ENCODE measurements around the gene ADAM12.

The ADAM12 gene

DNA sequence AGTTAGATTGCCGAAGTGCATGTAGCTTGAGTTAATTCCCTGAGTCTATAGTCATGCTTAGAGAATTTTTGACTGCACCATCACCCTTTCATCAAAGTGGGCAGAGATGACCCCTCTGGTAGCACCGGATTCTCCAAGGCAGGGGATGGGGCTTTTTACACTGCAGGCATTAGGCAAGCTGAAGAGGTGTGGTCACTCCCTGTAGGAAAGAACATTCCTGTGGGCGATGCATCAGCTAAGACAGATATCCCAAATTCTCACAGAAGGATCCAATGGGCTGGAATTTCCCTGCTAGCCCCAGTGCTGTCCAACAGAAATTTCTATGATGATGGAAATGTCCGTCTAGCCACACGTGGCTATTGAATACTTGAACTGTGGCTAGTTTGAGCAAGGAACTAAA is 118.2 kb downstream of the ADAM12 start:
- no peak for FAIRE-seq
- DNase-seq (ENCODE audit: insufficient read length) = no peak
- TF ChIP-seq POLR2AphosphoS5 (IDR thresholded peaks at IDR 0.05; ENCODE audit: low read depth, low read length) = no peak
- no peak for TF ChIP-seq TAF1 (IDR thresholded peaks at IDR 0.05; ENCODE audit: borderline replicate concordance, low read depth, low read length)
- TF ChIP-seq POLR2A (IDR thresholded peaks at IDR 0.05; ENCODE audit: low read depth, low read length) = no peak

DNA sequence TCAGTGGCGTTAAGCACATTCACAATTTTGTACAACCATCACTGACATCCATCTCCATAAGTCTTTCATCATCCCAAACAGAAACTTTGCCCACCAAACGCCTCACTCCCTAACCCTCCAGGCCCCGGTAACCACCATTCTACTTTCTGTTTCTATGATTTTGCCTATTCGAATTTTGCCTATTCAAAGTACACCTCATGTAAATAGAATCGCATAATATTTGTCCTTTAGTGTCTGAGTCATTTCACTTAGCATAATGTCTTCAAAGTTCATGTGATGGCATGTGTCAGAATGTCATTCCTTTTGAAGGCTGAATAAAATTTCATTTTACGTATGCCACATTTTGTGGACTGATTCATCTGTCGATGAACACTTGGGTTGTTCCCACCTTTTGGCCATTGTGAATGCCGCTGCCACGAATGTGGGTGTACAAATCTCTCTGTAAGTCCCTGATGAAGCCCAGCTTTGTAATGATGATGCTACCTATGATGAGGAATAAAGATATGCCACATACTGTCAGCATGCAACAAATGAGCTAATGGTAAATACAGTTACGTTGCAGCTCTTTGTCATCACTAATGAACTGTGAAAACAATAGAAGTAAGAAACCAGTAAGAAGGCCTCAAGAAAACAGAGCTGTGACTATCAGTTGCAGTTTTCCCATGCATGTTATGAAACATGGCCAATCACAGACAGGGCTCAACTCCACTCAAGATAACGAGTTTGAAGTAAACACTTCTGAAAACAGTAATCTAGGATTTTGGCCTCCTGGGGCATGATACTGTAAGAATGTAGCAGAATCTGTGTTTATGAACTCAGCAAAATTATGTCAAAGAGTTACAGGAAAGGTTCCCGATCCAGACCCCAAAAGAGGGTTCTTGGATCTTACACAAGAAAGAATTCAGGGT is 120.0 kb downstream of the ADAM12 start:
- TF ChIP-seq TAF1 (IDR thresholded peaks at IDR 0.05; ENCODE audit: borderline replicate concordance, low read depth, low read length) (no peak), POLR2AphosphoS5 (IDR thresholded peaks at IDR 0.05; ENCODE audit: low read depth, low read length) (no peak), POLR2A (IDR thresholded peaks at IDR 0.05; ENCODE audit: low read depth, low read length) (no peak)

DNA sequence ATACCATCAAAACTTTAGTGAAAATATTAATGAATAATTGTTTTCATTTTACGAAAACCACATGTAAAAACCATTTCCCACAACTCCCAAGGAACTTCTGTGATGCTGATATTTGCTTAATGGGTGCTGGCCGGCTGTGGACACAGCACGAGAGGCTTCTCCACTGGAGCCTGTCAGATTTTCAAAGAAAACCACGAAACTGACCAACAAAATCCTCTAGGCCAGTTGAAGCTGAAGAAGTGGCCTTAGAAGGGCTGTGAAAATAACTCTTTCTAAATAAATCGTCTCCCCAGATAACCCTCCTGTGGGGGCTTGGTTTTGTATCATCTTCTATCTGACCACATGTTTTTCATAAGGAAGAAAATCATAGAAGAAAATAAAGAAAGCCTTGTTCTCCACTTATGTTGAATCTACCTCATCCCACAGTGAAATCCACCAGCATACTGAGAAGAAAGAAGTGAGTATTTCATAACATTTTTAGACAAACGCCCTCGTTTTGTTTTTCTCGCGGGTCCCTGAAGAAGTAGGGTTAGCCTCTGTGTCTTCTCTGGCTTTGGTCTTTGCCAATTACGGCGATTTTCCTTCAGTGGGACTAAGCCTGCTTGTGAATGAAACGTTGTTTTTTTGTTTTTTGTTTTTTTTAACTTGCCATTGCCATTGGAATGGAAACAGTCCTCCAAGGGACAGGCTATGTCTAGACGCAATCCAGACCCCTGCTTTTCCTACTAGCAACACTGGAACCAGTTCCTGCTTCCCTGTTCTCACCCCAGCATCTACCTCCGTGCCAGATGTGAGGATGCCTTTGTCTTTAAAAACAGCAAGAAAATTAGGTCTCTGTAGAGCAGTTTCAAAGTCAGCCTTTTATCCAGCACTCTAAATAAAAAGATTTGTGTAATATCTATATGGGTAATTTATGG is 123.9 kb downstream of the ADAM12 start:
- FAIRE-seq (no peak), DNase-seq (ENCODE audit: insufficient read length) (no peak)
- TF ChIP-seq POLR2A (IDR thresholded peaks at IDR 0.05; ENCODE audit: low read depth, low read length) (no peak), TAF1 (IDR thresholded peaks at IDR 0.05; ENCODE audit: borderline replicate concordance, low read depth, low read length) (no peak), POLR2AphosphoS5 (IDR thresholded peaks at IDR 0.05; ENCODE audit: low read depth, low read length) (no peak)

More for the DNA sequence above, 120.0 kb downstream of the ADAM12 start:
- no peak for DNase-seq (ENCODE audit: insufficient read length)
- FAIRE-seq = no peak

DNA sequence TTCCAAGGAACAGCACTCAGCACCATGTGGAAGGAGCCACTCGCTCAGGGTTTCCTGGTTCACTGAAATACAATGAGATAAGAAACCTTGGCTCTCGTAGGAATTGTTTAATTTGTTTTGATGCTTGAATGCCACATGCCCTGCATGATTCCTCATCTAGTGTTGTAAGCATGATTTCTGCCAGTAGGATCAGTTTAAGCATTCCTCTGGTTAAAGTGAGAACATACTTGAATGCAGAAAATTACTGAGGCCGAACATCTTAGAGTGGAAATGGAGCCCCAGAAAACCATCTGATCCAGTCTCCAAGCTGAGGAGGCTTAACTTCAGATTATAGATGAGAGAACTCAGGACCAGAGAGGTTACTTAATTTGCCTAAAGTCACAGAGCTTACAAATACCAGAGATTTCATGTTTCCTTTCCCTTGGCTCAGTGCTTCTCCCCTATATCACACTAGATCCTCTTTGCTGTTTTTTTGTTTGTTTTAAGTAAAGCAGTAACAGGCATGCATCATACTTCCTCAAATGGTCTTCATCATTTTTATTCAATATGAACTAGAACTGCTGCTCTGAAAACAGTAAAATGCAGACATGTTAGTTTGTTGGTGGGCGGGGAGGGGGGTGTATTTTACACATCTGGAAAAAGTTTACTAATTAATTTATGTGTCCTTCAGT is 125.1 kb downstream of the ADAM12 start:
- no peak for FAIRE-seq
- no peak for DNase-seq (ENCODE audit: insufficient read length)

DNA sequence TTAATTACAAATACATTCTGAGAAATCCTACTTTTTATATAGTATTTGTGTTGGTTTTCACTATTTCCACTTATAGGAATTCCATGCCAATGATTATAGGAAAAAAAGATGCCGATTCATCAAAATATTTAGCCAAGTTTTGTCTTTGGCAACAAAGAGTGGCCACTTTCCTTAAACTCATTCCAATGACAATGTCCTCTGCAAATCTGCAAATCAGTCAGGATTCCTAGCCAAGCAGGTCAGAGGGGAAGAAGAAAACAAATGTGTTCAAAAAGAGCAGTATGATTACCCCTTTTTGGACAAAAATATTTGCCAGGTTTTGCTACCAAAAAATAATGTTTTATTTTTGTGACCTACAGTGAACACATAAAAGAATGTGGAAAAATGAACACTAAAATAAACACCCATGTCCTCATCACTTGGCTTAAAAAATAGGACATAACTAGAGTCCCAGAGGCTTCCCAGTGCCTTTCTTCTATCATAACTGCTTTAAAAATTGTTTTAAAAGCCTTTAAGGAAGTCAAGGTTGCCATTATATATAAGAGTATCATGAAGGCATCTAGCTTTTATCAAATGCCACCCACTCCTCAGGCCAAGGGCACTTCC is 125.9 kb downstream of the ADAM12 start:
- FAIRE-seq (no peak), DNase-seq (ENCODE audit: insufficient read length) (no peak)
- no peak for TF ChIP-seq POLR2A (IDR thresholded peaks at IDR 0.05; ENCODE audit: low read depth, low read length)
- TF ChIP-seq POLR2AphosphoS5 (IDR thresholded peaks at IDR 0.05; ENCODE audit: low read depth, low read length) = no peak

More for the DNA sequence above, 125.1 kb downstream of the ADAM12 start:
- no peak for TF ChIP-seq POLR2AphosphoS5 (IDR thresholded peaks at IDR 0.05; ENCODE audit: low read depth, low read length)
- no peak for TF ChIP-seq POLR2A (IDR thresholded peaks at IDR 0.05; ENCODE audit: low read depth, low read length)
- no peak for TF ChIP-seq TAF1 (IDR thresholded peaks at IDR 0.05; ENCODE audit: borderline replicate concordance, low read depth, low read length)

DNA sequence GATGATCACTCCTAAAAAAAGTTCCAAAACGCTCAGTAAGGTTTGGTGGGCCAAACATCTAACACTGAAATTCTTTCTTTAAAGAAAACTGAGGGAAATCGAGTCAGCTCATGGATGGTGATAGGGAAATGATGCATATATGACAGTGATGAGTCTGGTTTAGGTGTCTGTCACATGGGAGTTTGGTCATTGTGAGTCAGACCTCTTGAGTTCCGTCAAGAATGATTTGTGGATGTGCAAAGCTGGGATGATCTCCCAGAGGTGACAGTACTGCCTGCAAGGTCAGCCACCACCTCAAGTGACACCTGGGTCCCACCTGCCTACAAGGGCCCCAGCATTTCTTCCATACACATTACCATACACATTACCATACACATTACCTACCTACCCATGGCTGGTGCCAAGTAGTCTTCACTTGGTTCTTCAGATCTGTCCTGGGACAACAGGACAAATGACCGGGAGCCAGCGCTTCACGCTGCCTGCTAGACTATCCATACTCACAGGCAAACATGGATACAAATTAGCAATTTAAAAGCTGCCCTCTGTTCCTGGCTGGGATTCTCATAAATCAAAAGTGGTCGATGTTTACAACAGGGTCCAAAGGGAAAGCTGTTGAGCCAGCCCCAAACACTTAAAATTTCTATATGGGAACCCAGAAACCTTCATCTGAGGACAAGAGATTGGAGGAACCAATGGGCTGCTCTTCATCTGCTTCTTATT is 128.4 kb downstream of the ADAM12 start:
- no peak for TF ChIP-seq POLR2AphosphoS5 (IDR thresholded peaks at IDR 0.05; ENCODE audit: low read depth, low read length)
- no peak for TF ChIP-seq POLR2A (IDR thresholded peaks at IDR 0.05; ENCODE audit: low read depth, low read length)
- TF ChIP-seq TAF1 (IDR thresholded peaks at IDR 0.05; ENCODE audit: borderline replicate concordance, low read depth, low read length) = no peak
- DNase-seq (ENCODE audit: insufficient read length) (no peak), FAIRE-seq (no peak)

DNA sequence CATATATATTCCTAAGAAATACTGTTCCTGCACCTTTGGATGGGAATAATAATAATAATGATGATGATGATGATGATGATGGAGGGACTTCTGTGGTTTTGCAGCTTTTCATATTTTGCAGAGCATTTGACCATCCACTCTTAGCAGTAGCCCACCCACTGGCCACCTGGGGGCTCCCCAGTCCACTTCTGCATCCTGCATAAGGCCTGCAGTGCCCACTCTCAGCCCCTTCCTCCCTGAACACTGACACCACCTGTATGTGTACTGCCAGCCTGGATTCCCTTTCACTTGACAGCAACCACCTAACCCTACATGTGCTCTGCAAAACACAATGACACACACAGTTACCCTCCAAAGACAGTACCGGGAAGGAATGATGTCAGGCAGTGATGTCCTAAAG is 131.4 kb downstream of the ADAM12 start:
- DNase-seq (ENCODE audit: insufficient read length) (no peak), FAIRE-seq (no peak)
- TF ChIP-seq TAF1 (IDR thresholded peaks at IDR 0.05; ENCODE audit: borderline replicate concordance, low read depth, low read length) (no peak), POLR2A (IDR thresholded peaks at IDR 0.05; ENCODE audit: low read depth, low read length) (no peak), POLR2AphosphoS5 (IDR thresholded peaks at IDR 0.05; ENCODE audit: low read depth, low read length) (no peak)

DNA sequence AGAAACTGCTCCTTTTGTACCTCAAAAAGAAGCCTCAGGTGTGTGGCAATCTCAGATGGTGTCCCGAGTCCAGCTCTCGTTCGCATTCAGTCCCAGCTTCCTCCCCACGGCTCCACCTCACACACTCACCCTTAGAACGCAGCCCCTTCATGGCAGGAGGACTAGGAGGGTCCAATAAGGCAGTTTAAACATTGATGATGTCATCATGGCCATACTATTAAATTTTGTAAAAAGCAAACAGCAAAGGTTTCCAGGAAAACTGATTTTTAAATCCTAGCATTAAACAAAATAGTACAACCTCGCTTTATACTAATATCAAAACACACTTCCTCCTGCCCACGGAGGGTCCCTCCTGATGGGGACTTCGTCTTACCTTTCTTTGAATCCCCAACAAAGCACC is 133.0 kb downstream of the ADAM12 start:
- FAIRE-seq = no peak
- DNase-seq (ENCODE audit: insufficient read length) = no peak
- TF ChIP-seq TAF1 (IDR thresholded peaks at IDR 0.05; ENCODE audit: borderline replicate concordance, low read depth, low read length) (no peak), POLR2A (IDR thresholded peaks at IDR 0.05; ENCODE audit: low read depth, low read length) (no peak), POLR2AphosphoS5 (IDR thresholded peaks at IDR 0.05; ENCODE audit: low read depth, low read length) (no peak)

DNA sequence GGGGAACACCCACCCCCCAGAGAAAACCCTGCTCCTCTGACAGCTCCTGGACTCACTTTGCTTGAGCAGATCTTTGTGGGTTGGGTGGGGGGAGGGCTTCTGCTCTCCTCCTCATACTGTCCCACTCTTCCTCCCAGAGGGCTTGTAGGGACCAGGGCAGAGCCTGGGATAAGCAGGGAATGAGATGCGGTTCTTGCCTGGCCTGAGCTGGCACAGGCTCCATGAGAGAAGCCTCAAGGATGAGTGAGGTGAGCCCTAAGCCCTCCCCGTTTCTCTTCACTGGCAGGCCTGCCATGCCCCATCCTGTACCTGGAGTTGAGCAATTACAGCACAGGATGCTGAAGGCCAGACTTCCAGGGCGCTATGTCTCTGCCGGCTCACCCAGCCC is 134.7 kb downstream of the ADAM12 start:
- FAIRE-seq = no peak
- DNase-seq (ENCODE audit: insufficient read length) = no peak
- no peak for TF ChIP-seq POLR2AphosphoS5 (IDR thresholded peaks at IDR 0.05; ENCODE audit: low read depth, low read length)
- TF ChIP-seq TAF1 (IDR thresholded peaks at IDR 0.05; ENCODE audit: borderline replicate concordance, low read depth, low read length) = no peak
- TF ChIP-seq POLR2A (IDR thresholded peaks at IDR 0.05; ENCODE audit: low read depth, low read length) = no peak

DNA sequence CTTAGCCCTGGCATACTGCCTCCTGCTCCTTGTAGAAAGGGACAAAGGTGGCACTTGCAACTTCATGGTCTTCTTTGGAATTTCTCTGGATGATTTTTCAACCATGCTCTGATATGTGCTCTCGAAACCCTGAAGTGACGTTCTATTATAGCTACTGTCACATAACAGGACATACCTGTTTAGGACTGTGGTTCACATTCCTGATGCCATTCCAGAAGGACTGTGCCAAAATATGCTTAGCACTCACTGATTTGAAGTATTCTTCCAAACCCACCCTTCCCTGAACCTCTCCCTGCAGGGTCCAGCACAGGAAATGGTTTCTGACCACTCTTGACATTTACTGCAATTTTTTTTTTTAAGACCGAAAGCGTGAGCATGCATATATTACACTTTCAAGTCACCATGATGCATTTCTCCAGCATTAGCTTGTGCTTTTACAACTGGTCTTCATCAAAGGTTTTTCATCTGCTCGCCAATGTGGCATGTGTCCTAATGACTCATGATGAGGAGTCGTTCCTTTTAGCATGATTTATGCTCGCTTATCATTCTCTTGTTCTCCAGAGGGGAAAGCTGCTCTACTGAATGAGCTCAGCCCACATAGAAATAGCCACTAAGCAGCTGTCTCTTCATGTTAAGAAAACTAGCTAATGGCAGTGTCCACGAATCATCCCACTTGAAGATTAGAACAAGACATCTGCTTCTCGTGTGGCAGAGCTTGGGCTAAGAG is 135.2 kb downstream of the ADAM12 start:
- DNase-seq (ENCODE audit: insufficient read length) (no peak), FAIRE-seq (no peak)
- TF ChIP-seq POLR2A (IDR thresholded peaks at IDR 0.05; ENCODE audit: low read depth, low read length) = no peak
- TF ChIP-seq POLR2AphosphoS5 (IDR thresholded peaks at IDR 0.05; ENCODE audit: low read depth, low read length) = no peak
- no peak for TF ChIP-seq TAF1 (IDR thresholded peaks at IDR 0.05; ENCODE audit: borderline replicate concordance, low read depth, low read length)
